Mucosa of descending colon (tissue), 3 donors: ENCODE results near the gene RAB3IP. TPM values are rescaled to one million over a fixed set of nuclear protein-coding genes. Genes with fewer than 3 reads are reported as not detected.
"Not testable (repeated sequence)": the region's sequence is repeated elsewhere in the genome, so short reads cannot be mapped to it uniquely, and the experiment has no call there.

Experiments
- ATAC-seq: fragments of 200-7000 bp; cut with Tn5 transposase; one replicate; pipeline ENCODE4 v1.9.1; 2020; ENCODE audit warnings: mild to moderate bottlenecking, moderate library complexity
- DNase-seq, 3 donors: peaks; one replicate each; pipeline ENCODE4 v3.0.0-alpha.2; 2020
- H3K36me3 ChIP-seq: fragments of 200-600 bp; one replicate; pipeline ENCODE4 v1.8.0; 2021; ENCODE audit warnings: low read depth, mild to moderate bottlenecking
- H3K4me1 ChIP-seq: fragments of 200-600 bp; one replicate; pipeline ENCODE4 v1.8.0; 2021; ENCODE audit warnings: low read depth, mild to moderate bottlenecking
- H3K4me3 ChIP-seq: fragments of 200-600 bp; one replicate; pipeline ENCODE4 v1.8.0; 2021; ENCODE audit warnings: mild to moderate bottlenecking
- H3K9me3 ChIP-seq: fragments of 200-600 bp; one replicate; pipeline ENCODE4 v1.8.0; 2021; ENCODE audit warnings: mild to moderate bottlenecking
- intact Hi-C, 2 donors: fragments of 100-400 bp; cut with DNase I in 1 of 2; cut with micrococcal nuclease in 1 of 2; formaldehyde crosslinking; loops; one replicate each; pipeline versions ENCODE4 v1.11.0 to v1.11.1; 2022; cut with DNase I, micrococcal nuclease
- total RNA-seq, 3 donors: library from RNA; stranded (reverse); fragmentation: NEBNext Ultra II Directional in 2 of 3; extraction: Animal tissue kit (Norgen Biotek cat#: 25700) in 2 of 3; gene quantifications; one replicate each; pipeline versions ENCODE4 v1.2.1 to v1.2.4, GENCODE V29; 2021 to 2023
- TF ChIP-seq, protein P1 (sequence below): fragments of 200-600 bp; IDR thresholded peaks from one replicate; pipeline ENCODE4 v1.8.0; 2022; ENCODE audit warnings: antibody characterized with exemption, mild to moderate bottlenecking
- donor health status: DM: no; HTN: no; CAD: no; lungs with moderate emphysema.
- donor health status: DM: no; HTN: no; CAD: no.
- donor health status: DM: no; HTN: yes; CAD: no.

RAB3IP gene
- total RNA-seq, 3 donors from 2014 or later, result 19.2 to 57.6 (median 37.4) TPM

DNA sequence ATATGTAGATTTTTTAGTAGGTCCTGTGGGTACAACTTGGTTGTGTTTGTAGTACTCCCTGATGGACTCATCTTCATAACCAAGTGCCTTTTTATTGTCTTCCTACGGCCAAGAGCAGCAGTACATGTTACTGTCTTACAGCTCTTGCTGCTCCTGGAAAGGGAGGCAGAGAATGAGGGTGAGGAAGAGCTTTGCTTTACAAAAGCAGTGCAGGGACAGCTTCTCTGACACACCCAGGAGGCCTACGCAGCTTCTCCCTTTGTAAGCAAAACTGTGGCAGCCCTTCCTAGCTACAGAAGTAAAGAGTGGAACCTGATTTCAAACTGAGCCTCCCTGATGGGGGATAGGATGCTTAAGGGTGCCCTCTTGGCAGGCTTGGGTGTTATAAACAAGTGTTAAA is 104.9 kb downstream of the RAB3IP start:
- Histone ChIP-seq H3K9me3 (no peaks in the 10 kb centered on the region), H3K4me1 (no peaks in the 10 kb centered on the region), H3K36me3 (no peaks in the 10 kb centered on the region), H3K4me3 (no peak overlapping the region)
- no peak for DNase-seq
- TF ChIP-seq, protein P1, sequence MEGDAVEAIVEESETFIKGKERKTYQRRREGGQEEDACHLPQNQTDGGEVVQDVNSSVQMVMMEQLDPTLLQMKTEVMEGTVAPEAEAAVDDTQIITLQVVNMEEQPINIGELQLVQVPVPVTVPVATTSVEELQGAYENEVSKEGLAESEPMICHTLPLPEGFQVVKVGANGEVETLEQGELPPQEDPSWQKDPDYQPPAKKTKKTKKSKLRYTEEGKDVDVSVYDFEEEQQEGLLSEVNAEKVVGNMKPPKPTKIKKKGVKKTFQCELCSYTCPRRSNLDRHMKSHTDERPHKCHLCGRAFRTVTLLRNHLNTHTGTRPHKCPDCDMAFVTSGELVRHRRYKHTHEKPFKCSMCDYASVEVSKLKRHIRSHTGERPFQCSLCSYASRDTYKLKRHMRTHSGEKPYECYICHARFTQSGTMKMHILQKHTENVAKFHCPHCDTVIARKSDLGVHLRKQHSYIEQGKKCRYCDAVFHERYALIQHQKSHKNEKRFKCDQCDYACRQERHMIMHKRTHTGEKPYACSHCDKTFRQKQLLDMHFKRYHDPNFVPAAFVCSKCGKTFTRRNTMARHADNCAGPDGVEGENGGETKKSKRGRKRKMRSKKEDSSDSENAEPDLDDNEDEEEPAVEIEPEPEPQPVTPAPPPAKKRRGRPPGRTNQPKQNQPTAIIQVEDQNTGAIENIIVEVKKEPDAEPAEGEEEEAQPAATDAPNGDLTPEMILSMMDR, result no peak
- intact Hi-C loops, result no loop called here
- no peak for ATAC-seq

DNA sequence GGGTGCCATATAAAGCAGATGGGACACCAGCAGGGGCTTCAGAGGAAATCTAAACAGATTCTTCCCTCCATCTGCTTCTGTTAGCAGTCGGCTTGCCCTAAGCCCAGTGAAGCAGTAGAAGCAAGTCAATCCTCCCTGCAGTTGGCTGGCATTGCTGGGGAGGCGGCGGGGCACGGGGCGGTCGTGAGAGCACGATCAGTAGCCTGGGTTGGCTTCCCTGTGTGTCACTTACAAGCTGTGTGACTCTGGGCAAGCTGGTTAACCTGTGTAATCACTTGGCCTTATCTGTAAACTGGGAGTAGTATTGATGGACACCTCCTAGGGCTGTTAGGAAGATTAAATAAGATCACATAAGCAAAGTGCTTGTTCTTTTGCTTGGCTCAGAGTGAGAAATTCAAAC is 105.8 kb downstream of the RAB3IP start:
- H3K9me3 ChIP-seq, result no peaks in the 10 kb centered on the region
- H3K36me3 ChIP-seq, result no peaks in the 10 kb centered on the region
- DNase-seq (no peak), ATAC-seq (no peak)
- intact Hi-C loops, result no loop called here
- no peak overlapping the region for H3K4me3 ChIP-seq
- TF ChIP-seq, protein P1, result no peak
- no peaks in the 10 kb centered on the region for H3K4me1 ChIP-seq

DNA sequence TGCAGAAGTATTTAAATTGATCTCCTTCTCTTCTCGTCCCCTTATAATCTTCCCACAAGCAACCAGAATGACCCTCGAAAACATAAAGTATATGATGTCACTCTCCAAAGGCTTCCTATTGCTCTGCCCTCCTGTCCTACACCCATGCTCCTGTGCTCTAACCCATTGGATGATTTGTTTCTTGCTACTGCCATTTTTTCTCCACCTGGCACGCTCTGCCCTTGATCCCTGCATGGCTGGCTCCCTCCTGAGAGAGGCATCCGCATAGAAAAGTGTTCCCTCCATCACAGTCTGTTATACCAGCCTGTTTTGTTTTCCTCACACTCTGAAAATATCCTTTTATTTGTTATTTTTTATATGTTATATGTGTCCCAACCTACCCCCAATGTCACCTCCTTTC is 106.2 kb downstream of the RAB3IP start:
- no peak for ATAC-seq
- TF ChIP-seq, protein P1, result no peak
- intact Hi-C loops, result no loop called here
- Histone ChIP-seq H3K36me3 (no peaks in the 10 kb centered on the region), H3K4me1 (no peaks in the 10 kb centered on the region), H3K9me3 (no peaks in the 10 kb centered on the region), H3K4me3 (no peak overlapping the region)
- no peak for DNase-seq

DNA sequence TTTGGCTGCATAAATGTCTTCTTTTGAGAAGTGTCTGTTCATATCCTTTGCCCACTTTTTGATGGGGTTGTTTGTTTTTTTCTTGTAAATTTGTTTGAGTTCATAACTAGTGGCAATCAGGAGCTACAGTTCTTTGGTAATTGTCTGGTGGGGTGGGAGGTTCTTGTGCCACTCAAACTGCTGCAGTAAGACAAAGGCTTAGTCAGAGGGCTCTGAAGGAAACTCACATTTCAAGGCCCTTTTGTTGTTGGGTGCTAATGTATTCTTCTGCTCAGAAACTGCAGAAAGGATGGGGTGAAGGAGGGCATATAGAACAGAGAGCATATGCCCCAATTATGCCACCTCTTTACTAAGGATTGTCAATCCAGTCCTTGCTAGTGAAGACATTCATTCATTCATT is 108.3 kb downstream of the RAB3IP start:
- H3K4me1 ChIP-seq, result no peaks in the 10 kb centered on the region
- intact Hi-C loops, result no loop called here
- no peak for DNase-seq
- H3K9me3 ChIP-seq, result no peaks in the 10 kb centered on the region
- H3K36me3 ChIP-seq, result no peaks in the 10 kb centered on the region
- TF ChIP-seq, protein P1, result no peak
- ATAC-seq, result no peak
- H3K4me3 ChIP-seq, result no peak overlapping the region

DNA sequence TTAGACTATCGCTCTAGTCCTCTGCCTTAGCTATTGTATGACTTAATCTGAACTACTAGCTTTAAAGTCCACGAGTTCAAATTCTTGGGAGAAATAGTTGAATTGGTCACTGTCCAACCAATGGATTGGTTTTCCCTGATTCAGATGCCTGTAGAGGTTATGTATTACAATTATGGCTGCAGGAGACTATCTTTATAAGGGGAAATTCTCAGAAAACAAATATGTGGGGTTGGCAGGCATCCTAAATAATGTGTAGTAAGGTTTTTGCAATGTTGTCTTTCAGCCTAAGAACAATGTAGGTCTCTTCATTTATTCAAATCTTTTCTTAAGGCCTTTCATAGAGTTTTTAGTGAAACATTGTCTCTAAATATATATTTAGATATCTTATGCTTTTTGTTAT is 113.3 kb downstream of the RAB3IP start:
- intact Hi-C loops, result no loop called here
- Histone ChIP-seq H3K36me3 (no peaks in the 10 kb centered on the region), H3K4me3 (no peak overlapping the region), H3K9me3 (peaks cover 3% of the 10 kb centered on the region), H3K4me1 (no peaks in the 10 kb centered on the region)
- DNase-seq (no peak), ATAC-seq (no peak)
- TF ChIP-seq, protein P1, result no peak

DNA sequence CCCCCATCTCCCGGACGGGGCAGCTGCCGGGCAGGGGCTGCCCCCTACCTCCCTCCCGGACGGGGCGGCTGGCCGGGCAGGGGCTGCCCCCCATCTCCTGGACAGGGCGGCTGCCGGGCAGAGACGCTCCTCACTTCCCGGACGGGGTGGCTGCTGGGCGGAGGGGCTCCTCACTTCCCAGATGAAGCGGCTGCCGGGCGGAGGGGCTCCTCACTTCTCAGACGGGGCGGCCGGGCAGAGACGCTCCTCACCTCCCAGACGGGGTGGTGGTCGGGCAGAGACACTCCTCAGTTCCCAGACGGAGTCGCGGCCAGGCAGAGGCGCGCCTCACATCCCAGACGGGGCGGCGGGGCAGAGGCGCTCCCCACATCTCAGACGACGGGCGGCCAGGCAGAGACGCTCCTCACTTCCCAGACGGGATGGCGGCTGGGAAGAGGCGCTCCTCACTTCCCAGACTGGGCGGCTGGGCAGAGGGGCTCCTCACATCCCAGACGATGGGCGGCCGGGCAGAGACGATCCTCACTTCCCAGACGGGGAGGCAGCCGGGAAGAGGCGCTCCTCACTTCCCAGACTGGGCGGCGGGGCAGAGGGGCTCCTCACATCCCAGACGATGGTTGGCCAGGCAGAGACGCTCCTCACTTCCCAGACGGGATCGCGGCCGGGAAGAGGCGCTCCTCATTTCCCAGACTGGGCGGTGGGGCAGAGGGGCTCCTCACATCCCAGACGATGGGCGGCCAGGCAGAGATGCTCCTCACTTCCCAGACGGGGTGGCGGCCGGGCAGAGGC is 114.7 kb downstream of the RAB3IP start:
- H3K36me3 ChIP-seq, intact Hi-C loops, DNase-seq, H3K4me1 ChIP-seq, H3K9me3 ChIP-seq, H3K4me3 ChIP-seq, ATAC-seq: not testable (repeated sequence)
